Stimulated activated naive CD4-positive, alpha-beta T cell treated with Interleukin-2 at 50 U/mL for 16 hours (primary cell): ENCODE results near the gene PPM1G.
"Not testable (repeated sequence)": the region's sequence is repeated elsewhere in the genome, so short reads cannot be mapped to it uniquely, and the experiment has no call there.

ENCODE experiments used
- DNase-seq: peaks from one replicate; lab custom pipeline; 2025; lab: John Stamatoyannopoulos, UW

PPM1G gene

GRCh38 chr2:27375513-27376099 is 33.8 kb downstream of the PPM1G start:
- no peak for DNase-seq

GRCh38 chr2:27373567-27373966 is 35.8 kb downstream of the PPM1G start:
- no peak for DNase-seq

GRCh38 chr2:27372937-27373336 is 36.5 kb downstream of the PPM1G start:
- DNase-seq, result no peak

GRCh38 chr2:27370816-27371620 is 38.4 kb downstream of the PPM1G start:
- DNase-seq, result no peak

GRCh38 chr2:27370026-27370815 is 39.2 kb downstream of the PPM1G start, which contains the start of the genes EIF2B4 and SNX17:
Gene EIF2B4, minus strand, starts transcription at chr2:27370338. Its CDS starts 24 bp downstream, at chr2:27370314.
Gene SNX17, plus strand, starts transcription at chr2:27370616. Its CDS starts 128 bp downstream, at chr2:27370744.
- peak; percentile 99 for DNase-seq

GRCh38 chr2:27369471-27370025 is 39.8 kb downstream of the PPM1G start:
- no peak for DNase-seq

- DNase-seq, result no peak
Observed at GRCh38 chr2:27363933-27364332, 45.5 kb downstream of the PPM1G start.

- no peak for DNase-seq
Observed at GRCh38 chr2:27362678-27363420, 46.5 kb downstream of the PPM1G start.

- DNase-seq, result peak; percentile 93
Observed at GRCh38 chr2:27356382-27357181, 52.8 kb downstream of the PPM1G start, which contains the start of gene GTF3C2. Gene GTF3C2, minus strand, starts transcription at chr2:27356764. Its CDS starts 13,210 bp downstream, at chr2:27343554.

GRCh38 chr2:27356056-27356381 is 53.4 kb downstream of the PPM1G start:
- peak; percentile 67 for DNase-seq

- no peak for DNase-seq
Observed at GRCh38 chr2:27354597-27354927, 54.8 kb downstream of the PPM1G start.

GRCh38 chr2:27353762-27354596 is 55.4 kb downstream of the PPM1G start:
- no peak for DNase-seq

- not testable (repeated sequence) for DNase-seq
Observed at GRCh38 chr2:27353386-27353761, 56.0 kb downstream of the PPM1G start.

- DNase-seq, result no peak
Observed at GRCh38 chr2:27351802-27352598, 57.4 kb downstream of the PPM1G start.

- DNase-seq, result no peak
Observed at GRCh38 chr2:27350106-27350693, 59.2 kb downstream of the PPM1G start.

GRCh38 chr2:27347641-27348040 is 61.8 kb downstream of the PPM1G start:
- no peak for DNase-seq

- DNase-seq, result no peak
Observed at GRCh38 chr2:27336173-27336572, 73.2 kb downstream of the PPM1G start.

GRCh38 chr2:27335311-27335710 is 74.1 kb downstream of the PPM1G start:
- no peak for DNase-seq
